Measurements from ENCODE around the gene NOTUM.

The NOTUM gene

DNA sequence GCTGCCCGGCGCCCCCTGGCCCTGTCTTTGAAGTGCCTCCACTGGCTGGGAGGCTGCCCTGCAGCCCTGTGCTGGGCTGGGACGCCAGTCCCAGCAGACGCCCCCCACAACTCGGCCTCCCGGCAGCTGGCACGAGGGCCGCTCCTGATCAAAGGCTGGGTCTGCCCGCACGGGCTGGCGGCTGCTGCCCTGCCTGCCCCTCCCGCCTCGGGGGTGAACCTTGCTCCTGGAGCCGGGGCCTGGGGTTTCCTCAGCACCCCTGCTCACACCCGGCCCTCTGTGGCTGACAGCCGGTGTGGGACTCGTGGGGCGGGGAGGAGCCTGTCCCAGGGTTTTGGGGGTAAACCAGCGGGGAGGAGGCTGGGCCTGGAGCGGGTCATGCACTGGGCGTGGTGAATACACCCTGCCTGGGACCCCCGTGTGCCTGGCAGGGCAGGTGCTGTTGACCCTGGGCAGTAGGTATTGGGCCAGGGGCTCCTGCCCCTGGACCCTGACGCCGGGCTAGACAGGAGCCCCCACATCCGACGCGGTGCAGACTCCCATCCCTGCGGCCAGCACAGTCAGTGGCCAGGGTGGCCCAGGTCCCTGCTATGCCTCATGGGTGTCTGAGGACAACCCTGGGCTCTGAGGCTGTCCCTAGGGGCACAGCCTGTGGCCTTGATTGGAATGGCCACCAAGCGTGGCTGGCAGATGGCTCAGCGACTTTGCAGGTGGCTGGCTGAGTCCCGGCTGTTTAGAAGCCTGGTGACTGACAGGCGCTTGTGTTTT, 40.0 kb upstream of the NOTUM start:
- no peak for DNase-seq (ENCODE audit: low read depth)
- TF ChIP-seq, protein P1, sequence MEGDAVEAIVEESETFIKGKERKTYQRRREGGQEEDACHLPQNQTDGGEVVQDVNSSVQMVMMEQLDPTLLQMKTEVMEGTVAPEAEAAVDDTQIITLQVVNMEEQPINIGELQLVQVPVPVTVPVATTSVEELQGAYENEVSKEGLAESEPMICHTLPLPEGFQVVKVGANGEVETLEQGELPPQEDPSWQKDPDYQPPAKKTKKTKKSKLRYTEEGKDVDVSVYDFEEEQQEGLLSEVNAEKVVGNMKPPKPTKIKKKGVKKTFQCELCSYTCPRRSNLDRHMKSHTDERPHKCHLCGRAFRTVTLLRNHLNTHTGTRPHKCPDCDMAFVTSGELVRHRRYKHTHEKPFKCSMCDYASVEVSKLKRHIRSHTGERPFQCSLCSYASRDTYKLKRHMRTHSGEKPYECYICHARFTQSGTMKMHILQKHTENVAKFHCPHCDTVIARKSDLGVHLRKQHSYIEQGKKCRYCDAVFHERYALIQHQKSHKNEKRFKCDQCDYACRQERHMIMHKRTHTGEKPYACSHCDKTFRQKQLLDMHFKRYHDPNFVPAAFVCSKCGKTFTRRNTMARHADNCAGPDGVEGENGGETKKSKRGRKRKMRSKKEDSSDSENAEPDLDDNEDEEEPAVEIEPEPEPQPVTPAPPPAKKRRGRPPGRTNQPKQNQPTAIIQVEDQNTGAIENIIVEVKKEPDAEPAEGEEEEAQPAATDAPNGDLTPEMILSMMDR (IDR thresholded peaks at IDR 0.05; ENCODE audit: control insufficient read depth, insufficient read depth, low read depth, low read length, missing control alignments) = no peak
- H3K4me3 ChIP-seq (ENCODE audit: control insufficient read depth, low read depth, low read length) = no peak overlapping the region

DNA sequence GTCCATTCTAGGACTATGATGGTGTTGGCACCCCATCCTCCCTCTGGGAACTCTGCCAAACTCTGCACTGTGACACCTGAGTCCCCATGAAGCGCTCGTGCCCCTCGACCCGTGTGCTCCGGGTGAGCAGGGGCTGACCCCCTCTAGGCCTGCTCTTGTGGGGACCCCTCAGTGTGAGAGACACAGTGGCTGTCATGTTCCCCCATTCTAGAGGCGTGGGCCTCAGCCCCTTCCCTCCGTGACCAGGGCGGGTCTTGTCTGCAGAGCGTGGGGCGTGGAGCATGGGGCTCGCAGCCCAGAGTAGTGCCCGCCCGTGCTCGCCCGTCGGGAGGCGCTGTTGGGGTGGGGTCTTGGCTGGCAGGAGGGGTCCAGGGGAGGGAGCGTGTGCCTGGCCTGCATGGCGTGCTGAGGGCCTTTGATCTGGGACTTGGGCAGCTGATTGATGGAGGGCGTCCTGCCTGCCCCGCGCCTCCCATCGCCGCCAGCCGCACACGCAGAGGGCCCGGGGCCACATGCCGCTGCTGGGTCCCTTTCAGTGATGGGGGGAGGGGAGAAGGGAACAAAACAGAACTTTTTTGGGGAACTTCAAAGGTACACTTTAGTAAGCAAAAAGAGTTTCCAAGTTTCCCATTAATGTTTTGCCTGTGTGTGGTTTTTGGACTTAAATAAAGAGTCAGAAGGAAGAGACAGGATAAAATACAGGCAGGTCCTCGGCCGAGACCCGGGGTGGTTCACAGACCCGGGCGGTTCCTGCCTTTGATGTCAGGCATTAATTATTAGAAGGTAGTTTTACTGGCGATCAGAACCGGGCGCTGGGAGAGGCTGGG, 39.2 kb upstream of the NOTUM start:
- TF ChIP-seq, protein P1 (IDR thresholded peaks at IDR 0.05; ENCODE audit: control insufficient read depth, insufficient read depth, low read depth, low read length, missing control alignments) = no peak
- H3K4me3 ChIP-seq (ENCODE audit: control insufficient read depth, low read depth, low read length) = no peak overlapping the region
- DNase-seq (ENCODE audit: low read depth) = no peak

DNA sequence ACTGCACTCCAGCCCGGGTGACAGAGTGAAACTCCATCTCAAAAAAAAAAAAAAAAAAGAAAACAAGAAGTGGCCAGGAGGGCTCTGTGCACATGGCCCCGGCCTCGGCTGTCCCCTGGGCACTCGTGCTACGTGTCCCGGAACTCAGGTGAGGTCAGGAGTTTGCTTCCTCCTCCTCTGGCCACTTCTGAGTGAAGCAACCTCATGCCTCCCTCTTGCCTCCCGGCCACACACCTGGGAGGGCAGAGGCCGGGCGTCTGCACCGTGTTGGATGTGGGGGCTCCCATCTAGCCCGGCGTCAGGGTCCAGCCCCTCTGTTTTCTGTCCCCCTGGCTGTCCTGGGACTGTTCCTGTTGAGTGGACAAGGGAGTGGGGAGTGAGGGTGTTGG, 38.6 kb upstream of the NOTUM start:
- no peak for DNase-seq (ENCODE audit: low read depth)
- TF ChIP-seq, protein P1 (IDR thresholded peaks at IDR 0.05; ENCODE audit: control insufficient read depth, insufficient read depth, low read depth, low read length, missing control alignments) = no peak

DNA sequence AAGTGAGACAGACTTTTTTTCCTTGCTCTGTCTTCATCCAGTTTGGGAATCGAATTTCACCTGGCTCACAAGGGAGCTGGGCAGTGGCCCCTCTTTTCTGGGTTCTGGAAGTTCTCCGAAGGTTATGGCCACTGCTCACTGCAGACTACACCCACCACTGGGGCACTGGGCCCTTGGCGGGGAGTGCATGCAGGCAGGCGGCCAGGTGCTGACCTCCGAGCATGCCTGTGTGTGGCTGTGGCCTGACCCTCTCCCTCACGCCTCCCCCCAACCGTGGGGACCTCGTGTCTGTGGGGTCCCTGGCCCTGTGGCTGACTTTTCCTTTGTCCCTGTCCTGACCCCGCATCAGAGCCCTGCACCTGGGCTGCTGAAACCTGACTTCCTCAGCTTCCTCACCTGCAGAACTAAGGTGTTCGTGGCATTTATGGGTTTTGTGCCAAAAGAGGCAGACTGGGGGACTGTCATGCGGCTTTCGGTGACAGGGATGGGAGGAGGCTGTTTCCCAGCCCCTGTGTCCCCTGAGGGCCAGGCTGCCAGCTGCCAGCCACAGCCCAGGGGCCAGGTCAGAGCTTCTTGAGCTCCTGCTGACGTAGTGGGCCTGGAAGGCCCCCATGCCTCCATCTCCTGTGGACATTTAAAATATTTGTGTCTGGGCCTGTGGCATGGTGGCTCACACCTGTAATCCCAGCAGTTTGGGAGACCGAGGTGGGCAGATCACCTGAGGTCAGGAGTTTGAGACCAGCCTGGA, 37.9 kb upstream of the NOTUM start:
- H3K4me3 ChIP-seq (ENCODE audit: control insufficient read depth, low read depth, low read length) = no peak overlapping the region
- TF ChIP-seq, protein P1 (IDR thresholded peaks at IDR 0.05; ENCODE audit: control insufficient read depth, insufficient read depth, low read depth, low read length, missing control alignments) = no peak
- no peak for DNase-seq (ENCODE audit: low read depth)

More for the DNA sequence above, 38.6 kb upstream of the NOTUM start:
- H3K4me3 ChIP-seq (ENCODE audit: control insufficient read depth, low read depth, low read length) = no peak overlapping the region

DNA sequence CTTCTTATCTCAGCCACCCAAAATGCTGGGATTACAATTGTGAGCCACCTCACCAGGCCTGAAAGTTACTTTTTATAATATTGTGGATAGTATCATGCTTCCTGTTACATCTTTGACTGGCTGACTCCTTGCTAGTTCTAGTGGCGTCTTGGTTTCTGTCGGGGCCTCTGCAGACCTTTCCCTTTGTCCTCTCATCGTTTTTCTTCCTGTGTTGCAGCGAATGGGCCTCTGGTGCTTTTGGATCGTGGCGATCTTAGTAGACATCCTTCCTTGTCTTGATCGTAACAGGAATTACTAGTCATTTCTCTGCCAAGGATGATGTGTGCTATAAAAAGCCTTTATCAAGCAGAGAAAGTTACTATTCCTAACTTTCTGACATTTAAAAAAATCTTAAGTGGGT, 37.2 kb upstream of the NOTUM start:
- no peak for DNase-seq (ENCODE audit: low read depth)
- H3K4me3 ChIP-seq (ENCODE audit: control insufficient read depth, low read depth, low read length) = no peak overlapping the region
- TF ChIP-seq, protein P1 (IDR thresholded peaks at IDR 0.05; ENCODE audit: control insufficient read depth, insufficient read depth, low read depth, low read length, missing control alignments) = no peak

DNA sequence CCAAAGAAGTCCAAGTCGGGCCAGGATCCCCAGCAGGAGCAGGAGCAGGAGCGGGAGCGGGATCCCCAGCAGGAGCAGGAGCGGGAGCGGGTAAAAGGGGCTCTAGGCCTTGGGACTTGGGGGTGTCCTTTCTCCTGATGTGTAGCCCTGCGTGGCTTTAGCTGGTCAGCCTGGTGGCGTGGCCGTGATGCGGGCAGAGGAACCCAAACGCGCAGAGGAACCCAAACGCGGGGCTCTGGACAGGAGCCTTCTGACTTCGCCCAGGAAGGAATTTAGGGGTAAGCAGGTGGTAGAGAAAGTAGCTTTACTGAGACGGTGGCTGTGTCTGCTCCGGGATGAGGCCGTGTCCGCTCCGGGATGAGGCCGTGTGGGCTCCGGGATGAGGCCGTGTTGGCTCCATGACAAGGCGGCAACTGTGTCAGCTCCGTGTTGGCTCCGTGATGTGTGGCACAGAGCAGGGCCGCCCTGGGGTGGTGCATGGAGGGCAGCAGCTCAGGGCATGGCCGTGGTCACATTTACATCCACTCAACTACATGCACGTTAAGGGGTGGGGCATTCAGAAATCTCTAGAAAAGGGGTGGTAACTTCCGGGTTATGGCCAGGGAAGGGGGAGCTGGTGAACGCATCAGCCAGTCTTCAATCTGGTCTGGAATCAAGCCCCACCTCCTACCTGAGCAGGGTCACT, 35.9 kb upstream of the NOTUM start:
- H3K4me3 ChIP-seq (ENCODE audit: control insufficient read depth, low read depth, low read length) = no peak overlapping the region
- TF ChIP-seq, protein P1 (IDR thresholded peaks at IDR 0.05; ENCODE audit: control insufficient read depth, insufficient read depth, low read depth, low read length, missing control alignments) = no peak
- no peak for DNase-seq (ENCODE audit: low read depth)
